Adrenal gland (tissue), 5 donors: ENCODE results near the gene SLC16A11.

Experiments
- CTCF ChIP-seq, 6 experiments: fragments of 450-650 bp in 4 of 6; fragments of 200-600 bp in 2 of 6; sonication (generic) in 1 of 6; IDR thresholded peaks; 1 replicate in 5 of 6; 2 replicates in 1 of 6; pipeline versions ENCODE4 v1.5.1 to v1.8.0; 2016 to 2021; ENCODE audit warnings: antibody characterized with exemption in 6 of 6, mild to moderate bottlenecking in 2 of 6, moderate library complexity in 1 of 6
- POLR2A ChIP-seq, 2 donors: fragments of 450-650 bp; IDR thresholded peaks; one replicate each; pipeline ENCODE4 v1.6.1; 2017; ENCODE audit warnings: antibody characterized with exemption in 2 of 2, mild to moderate bottlenecking in 2 of 2, moderate library complexity in 1 of 2
- donor health status: DM: no; HTN: no; CAD: no.

- no peak for TF ChIP-seq POLR2A (IDR thresholded peaks at IDR 0.05)
- no peak for TF ChIP-seq CTCF (IDR thresholded peaks at IDR 0.05)
These were observed 15.0 kb upstream of the SLC16A11 start for GRCh38 chr17:7058831-7059447.
